GM19238 (cell line): ENCODE measurements around the gene CHGA.

Experiments
- DNase-seq: peaks from one replicate; pipeline ENCODE4 v3.0.0; 2011; ENCODE audit warnings: low spot score; ENCODE audit not compliant: insufficient read length

Gene CHGA

GRCh38 chr14:92929689-92930608, 7.0 kb downstream of the CHGA start:
- no peak for DNase-seq

GRCh38 chr14:92930737-92931602, 8.0 kb downstream of the CHGA start:
- DNase-seq, result no peak

- DNase-seq, result no peak
These were observed 8.9 kb downstream of the CHGA start for GRCh38 chr14:92931681-92932447.

- no peak for DNase-seq
These were observed 9.8 kb downstream of the CHGA start for GRCh38 chr14:92932448-92933395.

- DNase-seq, result no peak
These were observed 10.5 kb downstream of the CHGA start for GRCh38 chr14:92933481-92933880.

GRCh38 chr14:92934196-92935085, 11.5 kb downstream of the CHGA start:
- DNase-seq, result no peak

GRCh38 chr14:92935446-92935845, 12.5 kb downstream of the CHGA start:
- DNase-seq, result no peak

GRCh38 chr14:92936085-92936484, 13.1 kb downstream of the CHGA start:
- DNase-seq, result no peak

GRCh38 chr14:92937051-92937937, 14.3 kb downstream of the CHGA start:
- no peak for DNase-seq

GRCh38 chr14:92938235-92938875, 15.4 kb downstream of the CHGA start:
- DNase-seq, result no peak

- no peak for DNase-seq
These were observed 16.1 kb downstream of the CHGA start for GRCh38 chr14:92938890-92939671.

- DNase-seq, result no peak
These were observed 16.7 kb downstream of the CHGA start for GRCh38 chr14:92939699-92940098.

GRCh38 chr14:92940543-92940942, 17.6 kb downstream of the CHGA start:
- no peak for DNase-seq

- no peak for DNase-seq
These were observed 18.6 kb downstream of the CHGA start for GRCh38 chr14:92941531-92941930.

- no peak for DNase-seq
These were observed 19.2 kb downstream of the CHGA start for GRCh38 chr14:92942136-92942535.

- DNase-seq, result no peak
These were observed 19.6 kb downstream of the CHGA start for GRCh38 chr14:92942576-92942975.
